RKO (cell line): ENCODE measurements around the gene SEMA4A.
"Not testable (repeated sequence)": the region's sequence is repeated elsewhere in the genome, so short reads cannot be mapped to it uniquely, and the experiment has no call there.

Experiments used
- DNase-seq: peaks from one replicate; pipeline ENCODE4 v3.0.0-alpha.2; 2016; ENCODE audit warnings: low spot score

SEMA4A gene

DNA sequence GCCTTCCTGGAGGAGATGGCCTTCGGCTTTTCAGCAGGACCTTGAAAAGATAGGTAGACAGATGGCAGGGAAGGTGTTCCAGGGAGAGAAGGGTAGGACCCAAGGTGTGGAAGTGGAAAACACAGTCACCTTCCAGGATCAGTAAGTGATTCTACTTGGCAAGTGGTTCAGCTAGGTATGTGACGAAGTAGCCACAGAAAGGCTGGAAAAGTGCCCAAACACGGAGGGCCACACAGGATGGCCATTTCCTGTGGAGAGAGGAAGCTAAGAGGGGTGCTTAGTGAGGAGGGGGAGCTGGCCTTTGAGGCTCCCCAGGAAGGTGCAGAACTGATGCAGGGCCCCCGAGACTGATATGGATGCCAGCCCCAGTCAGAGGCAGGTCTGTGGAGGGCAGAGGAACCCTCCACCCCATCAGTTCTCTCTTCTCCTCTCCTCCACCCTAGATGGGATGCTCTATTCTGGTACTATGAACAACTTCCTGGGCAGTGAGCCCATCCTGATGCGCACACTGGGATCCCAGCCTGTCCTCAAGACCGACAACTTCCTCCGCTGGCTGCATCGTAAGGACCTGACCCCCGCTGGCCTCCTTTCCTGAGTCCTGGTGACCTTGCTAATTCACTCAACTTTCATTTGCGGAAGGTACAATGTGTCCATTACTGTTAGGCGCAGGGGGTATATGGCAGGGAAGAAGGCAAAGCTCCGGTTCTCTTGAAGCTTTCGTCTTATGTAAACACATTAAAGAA, 6.8 kb downstream of the SEMA4A start:
- DNase-seq: no peak

DNA sequence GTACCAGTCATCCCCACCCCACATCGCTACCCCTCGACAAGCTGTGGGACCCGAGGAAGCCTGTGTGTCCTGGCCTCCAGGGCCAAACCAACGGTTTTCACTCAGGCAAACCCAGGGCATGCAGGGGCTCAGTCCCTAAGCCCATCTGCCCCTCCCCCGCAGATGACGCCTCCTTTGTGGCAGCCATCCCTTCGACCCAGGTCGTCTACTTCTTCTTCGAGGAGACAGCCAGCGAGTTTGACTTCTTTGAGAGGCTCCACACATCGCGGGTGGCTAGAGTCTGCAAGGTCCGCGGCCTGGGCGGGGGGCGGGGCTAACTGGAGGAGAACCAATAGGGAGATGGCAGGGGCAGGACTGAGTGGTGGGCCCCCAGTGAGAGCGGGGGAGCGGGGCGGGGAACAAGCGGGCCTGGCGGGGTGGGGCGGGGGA, 7.4 kb downstream of the SEMA4A start:
- DNase-seq: no peak

DNA sequence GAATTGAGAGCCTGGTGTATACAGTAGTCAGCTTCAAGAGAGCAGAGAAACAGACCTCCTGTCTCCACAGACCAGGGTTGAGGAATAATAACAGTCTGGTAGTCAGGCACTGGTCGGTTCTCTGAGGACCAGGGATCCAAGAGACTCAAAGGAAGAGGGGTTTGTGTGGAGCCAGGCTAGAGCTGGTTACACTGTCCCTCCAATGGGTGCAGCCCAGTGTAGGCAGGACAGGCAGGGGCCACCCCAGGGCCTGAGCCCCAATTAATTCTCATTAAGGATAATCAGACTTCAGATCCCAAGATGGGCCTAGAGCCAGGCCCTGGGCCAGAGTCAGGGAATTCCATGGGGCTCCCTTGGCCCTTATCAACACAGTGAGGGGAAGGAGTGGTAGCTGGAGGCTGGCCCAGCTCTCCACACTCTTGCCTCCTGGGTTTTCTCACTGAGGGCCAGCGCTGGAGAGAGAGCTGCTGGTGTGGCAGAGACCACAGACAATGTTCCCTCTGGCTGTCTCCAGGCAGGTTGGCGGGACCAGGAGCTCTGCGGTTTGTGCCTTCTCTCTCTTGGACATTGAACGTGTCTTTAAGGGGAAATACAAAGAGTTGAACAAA, 9.1 kb downstream of the SEMA4A start:
- no peak for DNase-seq

- DNase-seq: no peak
Observed at GRCh38 chr1:156163712-156164111, 10.3 kb downstream of the SEMA4A start.

DNA sequence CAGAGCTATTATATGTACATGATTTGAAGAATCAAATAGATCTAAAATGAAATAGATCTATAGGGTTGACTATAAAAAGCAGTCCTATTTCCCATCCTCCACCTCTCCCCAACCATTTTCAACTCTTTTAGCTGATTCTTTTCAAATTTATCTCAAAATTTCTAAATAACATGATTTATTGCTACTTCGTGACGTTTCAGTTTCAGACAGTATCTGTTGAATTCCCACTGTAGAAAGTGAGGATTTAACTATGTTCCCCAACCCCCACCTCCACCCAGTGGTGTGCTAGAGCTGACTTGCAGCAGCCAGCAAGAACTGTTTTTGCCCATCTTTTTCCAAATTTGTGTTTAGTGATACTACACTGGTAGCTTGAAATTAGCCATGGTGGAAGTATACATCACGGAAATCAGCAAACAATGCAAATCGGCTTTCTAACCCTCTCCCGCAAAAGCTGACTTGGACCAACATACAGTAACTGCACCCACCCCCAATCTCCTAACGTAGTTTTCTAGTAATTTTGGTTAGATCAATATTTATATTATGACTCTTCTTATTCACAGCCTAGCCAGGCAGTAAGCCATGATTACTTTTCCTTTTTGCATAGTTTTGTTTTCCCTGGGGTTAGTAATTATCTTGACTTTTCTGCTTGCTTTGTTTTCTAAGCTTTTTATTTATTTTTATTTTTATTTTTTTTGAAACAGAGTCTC, 10.9 kb downstream of the SEMA4A start:
- DNase-seq: no peak

DNA sequence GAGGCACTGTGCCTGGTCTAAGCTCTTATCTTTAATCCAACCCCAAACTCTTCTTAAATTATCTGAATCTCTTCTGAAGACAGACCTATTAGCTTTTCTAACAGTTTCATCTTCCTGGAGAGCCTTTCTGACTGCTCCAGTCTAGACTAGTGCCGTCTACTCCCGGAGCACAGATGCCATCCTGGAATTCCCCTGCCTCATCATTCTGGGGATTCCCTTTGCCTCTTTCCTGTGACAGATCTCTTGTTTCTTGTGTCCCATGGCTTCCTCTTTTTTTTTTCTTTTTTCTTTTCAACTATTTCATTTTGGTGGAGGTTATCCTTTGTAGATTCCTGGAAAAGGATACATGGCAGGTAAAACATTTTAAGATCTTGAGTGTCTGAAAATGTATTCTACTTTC, 11.7 kb downstream of the SEMA4A start:
- DNase-seq: no peak

- no peak for DNase-seq
Observed at GRCh38 chr1:156167536-156167935, 14.2 kb downstream of the SEMA4A start.

DNA sequence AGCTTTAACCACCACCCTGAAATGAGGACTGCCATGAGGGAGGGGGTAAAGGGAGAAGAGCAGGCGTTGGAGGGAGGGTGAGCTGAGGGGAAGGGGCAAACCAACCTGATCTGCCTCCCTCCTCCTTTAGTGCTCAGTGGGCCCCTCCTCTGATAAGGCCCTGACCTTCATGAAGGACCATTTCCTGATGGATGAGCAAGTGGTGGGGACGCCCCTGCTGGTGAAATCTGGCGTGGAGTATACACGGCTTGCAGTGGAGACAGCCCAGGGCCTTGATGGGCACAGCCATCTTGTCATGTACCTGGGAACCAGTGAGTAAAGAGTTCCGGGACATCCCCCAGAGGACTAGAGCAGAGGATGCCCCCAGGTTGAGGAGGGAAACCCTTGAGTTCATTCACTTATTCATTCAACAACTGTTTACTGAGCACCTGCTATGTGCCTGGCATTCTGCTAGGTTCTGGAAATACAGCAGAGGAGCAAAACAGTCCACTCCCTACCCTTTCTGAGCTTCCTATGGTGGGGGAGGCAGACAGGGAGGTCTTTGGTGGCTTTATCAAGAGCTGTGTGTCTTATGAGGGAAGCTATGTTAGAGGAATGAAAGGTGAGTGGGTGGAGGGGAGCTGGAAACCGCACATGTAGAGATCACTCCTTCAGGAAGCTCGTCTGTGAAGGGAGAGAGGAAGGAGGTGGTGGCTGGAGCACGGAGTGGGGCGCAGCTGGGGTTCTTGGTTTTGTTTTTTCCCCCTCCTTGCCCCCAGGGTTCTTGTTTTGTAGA, 19.5 kb downstream of the SEMA4A start:
- no peak for DNase-seq

DNA sequence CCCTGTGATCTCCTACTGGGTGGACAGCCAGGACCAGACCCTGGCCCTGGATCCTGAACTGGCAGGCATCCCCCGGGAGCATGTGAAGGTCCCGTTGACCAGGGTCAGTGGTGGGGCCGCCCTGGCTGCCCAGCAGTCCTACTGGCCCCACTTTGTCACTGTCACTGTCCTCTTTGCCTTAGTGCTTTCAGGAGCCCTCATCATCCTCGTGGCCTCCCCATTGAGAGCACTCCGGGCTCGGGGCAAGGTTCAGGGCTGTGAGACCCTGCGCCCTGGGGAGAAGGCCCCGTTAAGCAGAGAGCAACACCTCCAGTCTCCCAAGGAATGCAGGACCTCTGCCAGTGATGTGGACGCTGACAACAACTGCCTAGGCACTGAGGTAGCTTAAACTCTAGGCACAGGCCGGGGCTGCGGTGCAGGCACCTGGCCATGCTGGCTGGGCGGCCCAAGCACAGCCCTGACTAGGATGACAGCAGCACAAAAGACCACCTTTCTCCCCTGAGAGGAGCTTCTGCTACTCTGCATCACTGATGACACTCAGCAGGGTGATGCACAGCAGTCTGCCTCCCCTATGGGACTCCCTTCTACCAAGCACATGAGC, 23.3 kb downstream of the SEMA4A start:
- no peak for DNase-seq

DNA sequence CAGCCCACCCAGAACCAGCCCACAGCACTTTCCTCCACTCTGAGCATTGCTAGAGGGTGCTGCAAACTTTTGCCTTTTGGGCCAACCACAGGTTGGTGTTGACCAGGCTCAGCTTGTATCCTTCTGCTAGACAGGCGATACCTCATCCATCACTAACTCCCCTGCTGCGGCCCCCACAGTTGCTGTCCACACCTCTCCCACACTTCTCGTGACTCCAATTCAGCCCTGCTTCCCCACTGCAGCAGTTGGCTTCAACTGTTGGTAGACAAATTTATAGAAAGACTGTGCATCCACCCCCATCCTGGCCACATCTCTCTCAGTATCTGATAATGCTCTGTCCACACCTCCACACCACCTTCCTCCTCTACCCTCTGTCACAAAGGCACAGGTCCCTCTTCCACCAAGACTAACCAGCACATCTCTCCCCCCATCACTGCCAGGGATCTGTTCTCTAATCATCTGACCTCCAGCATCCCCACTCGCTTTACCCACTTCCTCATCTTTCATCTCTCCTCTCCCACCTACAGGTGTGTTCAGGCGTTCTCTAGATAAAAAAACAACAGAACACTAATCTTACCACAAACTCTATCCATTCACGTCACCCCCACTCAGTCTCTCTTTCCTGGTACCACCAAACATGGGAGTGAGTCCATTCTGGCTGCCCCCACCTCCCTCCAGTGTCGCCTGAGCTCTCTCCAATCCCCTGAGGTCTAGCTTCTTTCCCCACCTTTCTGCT, 24.7 kb downstream of the SEMA4A start:
- DNase-seq: no peak

DNA sequence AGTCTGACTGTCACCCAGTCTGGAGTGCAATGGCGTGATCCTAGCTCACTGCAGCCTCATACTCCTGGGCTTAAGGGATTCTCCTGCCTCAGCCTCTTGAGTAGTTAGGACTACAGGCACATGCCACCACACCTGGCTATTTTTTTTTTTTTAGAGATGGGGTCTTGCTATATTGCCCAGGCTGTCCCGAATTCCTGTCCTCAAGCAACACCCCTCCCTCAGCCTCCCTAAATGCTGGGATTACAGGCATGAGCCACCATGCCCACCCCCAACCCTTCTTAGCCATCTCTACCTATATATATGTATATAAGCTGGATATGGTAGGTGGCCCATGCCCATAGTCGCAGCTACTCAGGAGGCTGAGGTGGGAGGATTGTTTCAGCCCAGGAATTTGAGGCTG, 27.1 kb downstream of the SEMA4A start:
- no peak for DNase-seq

DNA sequence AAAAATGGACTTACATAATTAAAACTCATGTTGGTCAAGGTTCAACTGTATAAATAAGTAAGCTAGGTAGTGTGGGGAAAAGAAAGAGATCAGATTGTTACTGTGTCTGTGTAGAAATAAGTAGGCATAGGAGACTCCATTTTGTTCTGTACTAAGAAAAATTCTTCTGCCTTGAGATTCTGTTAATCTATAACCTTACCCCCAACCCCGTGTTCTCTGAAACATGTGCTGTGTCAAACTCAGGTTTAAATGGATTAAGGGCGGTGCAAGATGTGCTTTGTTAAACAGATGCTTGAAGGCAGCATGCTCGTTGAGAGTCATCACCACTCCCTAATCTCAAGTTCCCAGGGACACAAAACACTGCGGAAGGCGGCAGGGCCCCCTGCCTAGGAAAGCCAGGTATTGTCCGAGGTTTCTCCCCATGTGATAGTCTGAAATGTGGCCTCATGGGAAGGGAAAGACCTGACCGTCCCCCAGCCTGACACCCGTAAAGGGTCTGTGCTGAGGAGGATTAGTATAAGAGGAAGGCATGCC, 28.1 kb downstream of the SEMA4A start:
- DNase-seq: not testable (repeated sequence)

DNA sequence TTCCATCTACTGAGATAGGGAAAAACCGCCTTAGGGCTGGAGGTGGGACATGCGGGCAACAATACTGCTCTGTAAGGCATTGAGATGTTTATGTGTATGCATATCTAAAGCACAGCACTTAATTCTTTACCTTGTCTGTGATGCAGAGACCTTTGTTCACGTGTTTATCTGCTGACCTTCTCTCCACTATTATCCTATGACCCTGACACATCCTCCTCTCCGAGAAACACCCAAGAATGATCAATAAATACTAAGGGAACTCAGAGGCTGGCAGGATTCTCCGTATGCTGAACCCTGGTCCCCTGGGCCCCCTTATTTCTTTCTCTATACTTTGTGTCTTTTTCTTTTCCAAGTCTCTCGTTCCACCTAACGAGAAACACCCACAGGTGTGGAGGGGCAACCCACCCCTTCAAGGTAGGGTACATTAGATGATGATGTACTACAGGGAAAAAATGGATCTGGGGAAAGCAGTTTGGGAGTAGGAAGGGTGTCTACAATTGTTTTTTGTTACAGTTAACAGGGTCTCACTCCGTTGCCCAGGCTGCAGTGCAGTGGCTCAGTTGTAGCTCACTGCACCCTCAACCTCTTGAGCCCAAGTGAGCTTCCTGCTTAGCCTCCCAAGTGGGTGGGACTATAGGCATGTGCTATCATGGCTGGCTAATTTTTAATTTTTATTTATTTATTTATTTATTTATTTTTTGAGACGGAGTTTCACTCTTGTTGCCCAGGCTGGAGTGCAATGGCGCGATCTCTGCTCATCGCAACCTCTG, 28.8 kb downstream of the SEMA4A start:
- not testable (repeated sequence) for DNase-seq

- DNase-seq: not testable (repeated sequence)
Observed at GRCh38 chr1:156186347-156187177, 33.2 kb downstream of the SEMA4A start.

- DNase-seq: not testable (repeated sequence)
Observed at GRCh38 chr1:156190265-156190664, 36.9 kb downstream of the SEMA4A start.

GRCh38 chr1:156191292-156191964, 38.0 kb downstream of the SEMA4A start:
- DNase-seq: no peak

DNA sequence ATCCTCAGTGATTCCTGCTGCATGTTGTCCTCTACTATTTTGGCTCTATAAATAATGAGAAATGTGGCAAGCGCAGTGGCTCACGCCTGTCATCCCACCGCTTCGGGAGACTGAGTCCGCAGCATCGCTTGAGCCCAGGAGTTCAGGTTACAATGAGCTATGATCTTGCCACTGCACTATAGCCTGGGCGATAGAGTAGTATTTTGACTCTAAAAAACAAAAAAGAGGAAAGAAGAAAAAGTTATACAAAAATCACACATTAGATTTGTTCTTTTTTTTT, 39.8 kb downstream of the SEMA4A start:
- no peak for DNase-seq

GRCh38 chr1:156193488-156194299, 40.3 kb downstream of the SEMA4A start, which contains the start of gene SLC25A44:
TSS of gene SLC25A44 (plus strand) at chr1:156194104. CDS start at chr1:156199848, 5,744 bp downstream.
- DNase-seq: peak; percentile 99
